Measurements from ENCODE around the gene RAB4A.

DNA sequence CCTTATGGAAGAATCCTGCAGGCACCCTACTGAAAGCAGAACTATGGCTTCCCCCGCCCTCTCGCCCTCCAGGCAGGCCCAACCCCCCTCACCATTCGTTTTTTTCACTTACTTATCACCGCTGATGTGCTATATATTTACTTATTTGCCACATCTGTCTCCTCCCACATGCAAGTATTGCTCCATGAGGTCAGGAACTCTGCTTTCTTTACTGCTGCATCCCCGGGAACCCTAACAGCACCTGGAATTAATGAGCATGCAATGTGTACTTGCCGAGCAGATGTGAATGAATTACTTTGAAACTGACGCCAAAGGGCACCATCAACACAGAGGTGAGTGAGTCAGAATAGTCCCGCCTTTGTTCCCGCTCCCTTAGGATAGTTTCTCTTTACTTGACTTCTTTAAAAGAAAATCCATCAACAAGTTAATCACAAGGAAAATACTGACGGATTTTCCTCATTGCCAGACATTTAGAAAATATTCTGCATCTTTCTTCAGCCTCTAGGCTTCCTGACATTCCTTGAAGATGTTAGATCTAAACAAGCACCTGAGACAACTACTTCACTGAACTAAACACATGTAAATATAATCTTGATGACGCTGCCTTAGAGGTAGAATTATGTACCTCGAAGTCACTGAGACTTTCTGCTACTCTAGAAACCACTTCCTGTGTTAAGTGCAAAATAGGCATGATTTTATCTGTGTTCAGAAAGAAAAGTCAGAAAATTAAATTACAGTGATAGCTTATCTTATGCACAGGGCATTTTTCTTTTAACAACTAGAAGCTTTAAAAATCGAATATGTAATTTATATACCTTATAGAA is 17.5 kb upstream of the RAB4A start:
- TF ChIP-seq, protein P1, sequence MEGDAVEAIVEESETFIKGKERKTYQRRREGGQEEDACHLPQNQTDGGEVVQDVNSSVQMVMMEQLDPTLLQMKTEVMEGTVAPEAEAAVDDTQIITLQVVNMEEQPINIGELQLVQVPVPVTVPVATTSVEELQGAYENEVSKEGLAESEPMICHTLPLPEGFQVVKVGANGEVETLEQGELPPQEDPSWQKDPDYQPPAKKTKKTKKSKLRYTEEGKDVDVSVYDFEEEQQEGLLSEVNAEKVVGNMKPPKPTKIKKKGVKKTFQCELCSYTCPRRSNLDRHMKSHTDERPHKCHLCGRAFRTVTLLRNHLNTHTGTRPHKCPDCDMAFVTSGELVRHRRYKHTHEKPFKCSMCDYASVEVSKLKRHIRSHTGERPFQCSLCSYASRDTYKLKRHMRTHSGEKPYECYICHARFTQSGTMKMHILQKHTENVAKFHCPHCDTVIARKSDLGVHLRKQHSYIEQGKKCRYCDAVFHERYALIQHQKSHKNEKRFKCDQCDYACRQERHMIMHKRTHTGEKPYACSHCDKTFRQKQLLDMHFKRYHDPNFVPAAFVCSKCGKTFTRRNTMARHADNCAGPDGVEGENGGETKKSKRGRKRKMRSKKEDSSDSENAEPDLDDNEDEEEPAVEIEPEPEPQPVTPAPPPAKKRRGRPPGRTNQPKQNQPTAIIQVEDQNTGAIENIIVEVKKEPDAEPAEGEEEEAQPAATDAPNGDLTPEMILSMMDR (conservative IDR thresholded peaks at IDR 0.05; ENCODE audit: low read length), result no peak
- TF ChIP-seq EZH2phosphoT487 (IDR thresholded peaks at IDR 0.05; ENCODE audit: borderline replicate concordance, low read depth, low read length), result no peak

Data from OCI-LY7 (cell line).